ENCODE data around the gene TRAPPC2L.
"Not testable (repeated sequence)": the region's sequence is repeated elsewhere in the genome, so short reads cannot be mapped to it uniquely, and the experiment has no call there.

Gene TRAPPC2L

DNA sequence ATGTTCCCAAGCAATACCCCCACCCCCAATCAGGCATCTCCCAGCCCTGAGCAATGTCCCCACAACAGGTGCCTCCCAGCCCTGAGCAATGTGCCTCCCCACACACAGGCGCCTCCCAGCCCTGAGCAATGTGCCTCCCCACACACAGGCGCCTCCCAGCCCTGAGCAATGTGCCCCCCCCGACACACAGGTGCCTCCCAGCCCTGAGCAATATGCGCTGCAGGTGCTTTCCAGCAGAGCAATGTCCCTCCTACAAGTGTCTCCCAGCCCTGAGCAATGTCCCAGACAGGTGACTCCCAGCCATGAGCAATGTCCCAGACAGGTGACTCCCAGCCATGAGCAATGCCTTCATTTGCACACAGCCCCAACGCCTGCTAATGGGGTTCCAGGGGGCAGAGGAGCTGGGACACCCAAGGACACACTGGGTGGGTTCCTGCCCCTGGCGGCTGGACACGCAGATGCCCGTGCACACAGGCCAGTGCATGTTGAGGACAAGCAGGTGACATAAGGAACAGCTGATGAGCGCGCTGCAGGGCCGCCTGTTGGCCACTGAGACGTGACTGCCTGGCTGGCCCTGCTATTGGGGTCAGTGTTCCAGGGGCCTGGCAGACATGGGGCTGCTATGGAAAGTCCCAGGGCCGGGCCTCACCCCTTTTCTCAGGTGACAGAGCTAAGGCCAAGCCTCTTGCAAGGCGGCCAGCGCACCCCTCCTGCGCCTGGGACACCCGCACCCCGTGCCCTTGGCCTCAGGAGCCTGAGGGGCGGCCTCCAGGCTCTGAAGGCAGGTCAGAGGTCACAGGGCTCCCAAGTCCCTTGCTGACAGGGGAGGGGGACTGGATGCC lies 36.4 kb downstream of the TRAPPC2L start:
- no peak for DNase-seq (ENCODE audit: low read depth)

DNA sequence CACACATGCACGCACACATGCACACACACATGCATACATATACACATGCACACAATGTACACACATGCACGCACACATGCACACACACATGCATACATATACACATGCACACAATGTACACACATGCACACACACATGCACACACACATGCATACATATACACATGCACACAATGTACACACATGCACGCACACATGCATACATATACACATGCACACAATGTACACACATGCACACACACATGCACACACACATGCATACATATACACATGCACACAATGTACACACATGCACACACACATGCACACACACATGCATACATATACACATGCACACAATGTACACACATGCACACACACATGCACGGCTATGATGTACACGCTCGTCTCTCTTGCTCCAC lies 37.3 kb downstream of the TRAPPC2L start:
- DNase-seq (ENCODE audit: low read depth), result not testable (repeated sequence)

DNA sequence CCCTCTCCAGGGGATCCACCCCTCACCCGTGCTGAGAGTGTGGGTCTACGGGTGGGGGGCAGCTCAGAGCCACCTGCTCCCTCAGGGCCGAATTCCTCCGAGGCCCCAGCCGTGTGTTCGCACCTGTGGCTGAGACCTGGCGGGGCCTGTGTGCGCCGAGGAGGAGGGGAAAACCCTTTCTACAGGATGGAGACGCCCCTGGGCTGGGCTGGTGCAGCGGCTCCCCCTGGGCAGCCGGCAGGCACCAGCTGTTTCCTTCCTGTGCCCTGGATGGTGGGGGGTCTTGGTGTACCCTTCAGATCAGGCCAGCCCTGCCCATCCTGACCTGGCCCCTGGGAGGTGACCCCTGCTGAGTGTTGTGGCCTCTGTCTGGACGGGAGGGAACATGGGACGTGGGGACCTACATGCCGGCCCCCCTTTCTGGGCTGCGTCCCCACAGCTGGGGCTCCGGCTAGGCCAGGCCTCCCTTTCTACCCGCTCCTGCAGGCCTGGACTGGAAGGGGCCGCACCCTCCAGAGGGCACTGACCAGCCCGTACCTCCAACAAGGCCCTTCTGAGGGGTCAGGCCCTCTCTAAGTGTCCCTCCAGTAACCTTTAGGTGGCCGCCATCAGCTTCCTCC lies 37.9 kb downstream of the TRAPPC2L start:
- no peak for DNase-seq (ENCODE audit: low read depth)

DNA sequence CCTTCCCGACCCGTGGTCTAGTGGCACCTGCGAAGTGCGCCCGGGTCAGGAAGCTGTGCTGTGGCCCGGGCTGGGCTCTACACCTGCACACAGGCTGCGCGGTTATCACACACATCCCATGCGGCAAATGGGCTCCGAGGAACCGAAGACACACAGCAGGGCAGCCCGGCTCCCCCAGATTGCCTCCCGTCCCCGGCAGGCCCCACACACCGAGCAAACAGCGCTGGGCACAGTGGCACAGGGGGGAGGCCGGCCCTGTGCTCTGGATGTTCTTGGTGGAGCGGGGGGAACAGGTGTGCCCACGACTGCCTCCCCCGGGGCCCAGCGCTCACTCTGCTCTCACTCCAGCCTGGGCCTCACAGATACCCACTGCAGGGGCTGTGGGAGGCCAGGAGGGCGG lies 38.4 kb downstream of the TRAPPC2L start:
- DNase-seq (ENCODE audit: low read depth), result no peak

DNA sequence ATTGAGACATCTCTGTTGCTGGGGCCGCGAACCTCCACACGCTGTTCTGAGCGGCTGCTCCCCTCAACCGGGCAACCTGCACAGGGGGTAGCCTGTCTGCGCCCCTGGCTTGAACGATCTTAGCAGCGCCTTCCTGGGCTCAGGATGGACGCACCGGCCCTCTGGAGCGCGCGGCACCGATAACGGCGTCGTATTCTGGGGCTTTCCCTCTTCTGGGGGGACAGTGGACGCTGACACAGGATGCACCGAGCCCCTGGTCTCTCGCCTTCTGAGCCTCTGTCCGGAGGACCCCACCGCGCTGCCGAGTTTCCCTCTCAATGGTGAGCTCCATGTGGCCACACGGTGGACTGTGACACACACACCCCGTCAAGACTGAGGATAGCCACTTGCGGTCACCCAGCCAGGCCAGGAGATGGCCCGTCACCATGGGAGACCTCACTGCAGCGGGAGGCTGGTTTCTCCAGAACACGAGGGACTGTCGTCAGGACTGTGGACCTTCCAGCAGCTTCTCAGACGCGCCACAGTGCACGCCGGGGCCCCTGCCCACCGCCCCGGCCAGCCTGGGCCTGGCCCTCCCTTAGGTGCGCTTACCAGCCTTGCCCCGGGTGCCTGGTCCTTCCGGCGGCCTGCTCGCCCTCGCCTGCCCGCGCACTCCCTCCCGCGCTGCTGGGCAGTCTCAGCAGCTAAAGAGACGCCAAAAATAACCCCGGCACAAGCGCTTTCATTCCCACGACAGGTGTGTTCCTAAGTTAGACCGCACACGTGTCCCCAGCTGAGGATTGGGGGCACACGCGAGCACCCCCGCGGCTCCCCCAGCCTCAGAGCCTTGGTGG lies 39.5 kb downstream of the TRAPPC2L start:
- no peak for DNase-seq (ENCODE audit: low read depth)

DNA sequence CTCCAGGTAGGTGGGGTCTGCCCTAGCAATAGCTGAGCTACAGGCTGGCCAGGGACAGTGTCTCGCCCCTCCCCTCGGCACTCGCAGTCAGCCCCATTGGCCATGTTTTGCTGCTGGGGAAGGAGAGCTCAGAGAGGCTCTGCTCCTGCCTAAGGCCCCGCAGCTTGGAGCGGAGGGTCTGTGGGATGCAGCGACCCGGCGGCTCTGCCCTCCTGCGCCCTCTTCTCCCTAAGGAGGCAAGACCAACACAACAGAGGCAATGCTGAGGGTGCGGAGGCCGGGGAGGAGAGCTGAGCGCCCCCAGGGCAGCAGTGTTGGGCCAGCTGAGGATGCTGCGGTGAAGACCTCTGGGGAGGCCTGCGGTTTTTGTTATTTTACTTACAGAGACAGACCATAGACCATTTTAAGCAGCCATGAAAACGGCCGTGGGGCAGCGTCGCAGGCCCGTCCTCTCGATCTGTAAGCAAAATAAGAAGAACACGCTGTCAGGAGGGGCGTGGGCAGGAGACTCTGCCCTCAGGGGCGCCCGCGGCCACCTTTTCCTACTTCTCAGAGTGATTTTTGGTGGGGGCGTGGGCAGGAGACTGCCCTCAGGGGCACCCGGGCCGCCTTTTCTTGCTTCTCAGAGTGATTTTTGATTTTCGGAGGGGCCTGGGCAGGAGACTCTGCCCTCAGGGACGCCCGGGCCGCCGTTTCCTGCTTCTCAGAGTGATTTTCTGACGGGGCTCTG lies 40.9 kb downstream of the TRAPPC2L start:
- no peak for DNase-seq (ENCODE audit: low read depth)

DNA sequence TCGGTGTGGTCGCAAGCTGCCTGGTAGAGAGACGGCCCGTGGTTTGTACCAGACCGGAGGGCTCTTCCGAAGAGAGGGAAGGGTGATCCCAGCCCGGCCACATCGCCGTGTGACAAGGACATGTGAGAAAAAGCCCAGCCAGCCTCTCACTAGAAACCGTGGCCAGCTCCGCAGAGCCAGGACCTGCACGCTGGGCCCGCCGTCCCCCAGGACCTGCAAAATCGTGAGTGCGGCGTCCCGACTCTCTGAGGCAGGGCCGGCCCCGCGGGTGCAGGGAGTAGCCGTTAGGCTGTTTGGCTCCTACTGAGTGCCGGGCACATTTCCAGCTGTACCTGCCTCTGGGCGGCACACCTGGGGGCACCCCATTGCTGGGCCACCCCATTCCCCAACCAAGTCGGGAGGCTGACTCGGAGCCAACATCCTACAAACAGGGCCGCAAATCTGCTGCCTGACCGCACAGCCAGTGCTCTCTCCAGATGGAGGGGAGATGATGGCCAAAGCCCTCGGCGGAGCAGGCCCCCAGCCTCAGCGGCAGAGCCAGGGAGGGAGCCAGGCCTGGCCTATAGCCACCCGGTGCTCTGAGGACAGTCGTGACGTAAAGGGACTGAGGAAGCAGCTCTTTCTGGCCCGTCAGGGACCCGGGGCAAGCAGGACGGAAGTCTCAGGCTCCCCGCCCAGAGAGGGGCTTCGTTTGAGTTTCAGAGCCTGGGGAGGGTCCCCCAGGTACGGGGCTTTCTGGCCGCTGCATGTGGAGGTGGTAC lies 43.2 kb downstream of the TRAPPC2L start:
- DNase-seq (ENCODE audit: low read depth), result no peak

DNA sequence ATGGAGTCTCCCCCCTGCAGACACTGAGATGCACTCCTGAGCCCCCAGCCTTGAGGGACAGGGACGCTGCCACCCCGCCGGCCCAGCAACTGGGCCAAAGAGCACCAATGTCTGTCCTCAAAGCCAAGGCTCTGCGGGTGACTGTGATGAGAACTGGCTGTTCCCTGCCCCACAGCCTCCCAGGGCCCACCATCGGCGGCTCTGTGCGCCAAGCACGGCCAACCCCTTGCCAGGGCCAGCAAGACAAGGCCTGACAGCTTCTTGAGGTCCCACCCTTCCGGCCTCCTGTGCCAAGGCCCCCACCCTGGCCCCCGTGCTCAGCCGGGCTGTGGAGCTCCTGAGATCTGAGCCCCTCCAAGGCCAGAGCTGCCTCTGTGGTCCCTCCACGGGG lies 43.7 kb downstream of the TRAPPC2L start:
- no peak for DNase-seq (ENCODE audit: low read depth)

DNA sequence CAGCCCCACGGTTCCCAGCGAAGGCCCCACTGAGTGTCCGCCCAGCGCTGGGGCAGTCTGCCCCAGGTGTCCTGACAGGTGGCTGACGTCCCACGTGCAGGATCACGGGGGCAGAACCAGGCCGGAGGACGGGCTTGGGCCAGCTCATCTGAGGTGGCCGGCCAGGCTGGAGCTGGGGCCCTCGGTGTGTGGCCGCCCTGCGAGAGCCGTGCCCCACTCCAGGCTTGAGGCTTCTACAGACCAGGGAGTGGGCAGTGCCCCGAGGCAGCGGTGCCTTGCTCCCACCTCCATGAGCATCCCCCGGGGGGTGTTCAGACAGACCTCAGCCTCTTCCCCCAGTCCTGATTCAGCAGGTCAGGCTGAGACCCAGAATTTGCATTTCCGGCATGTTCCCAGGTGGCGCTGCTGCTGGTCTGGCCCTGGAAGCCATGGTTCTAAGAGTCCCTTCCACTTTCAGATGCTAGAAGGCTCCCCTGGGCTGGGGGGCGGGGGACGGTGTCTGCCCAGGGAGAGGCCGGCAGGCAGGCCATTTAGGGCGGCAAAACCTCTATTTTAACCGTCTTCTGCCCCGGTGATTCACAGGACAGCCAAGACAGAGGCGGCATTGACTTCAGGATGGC lies 44.9 kb downstream of the TRAPPC2L start:
- DNase-seq (ENCODE audit: low read depth), result no peak

DNA sequence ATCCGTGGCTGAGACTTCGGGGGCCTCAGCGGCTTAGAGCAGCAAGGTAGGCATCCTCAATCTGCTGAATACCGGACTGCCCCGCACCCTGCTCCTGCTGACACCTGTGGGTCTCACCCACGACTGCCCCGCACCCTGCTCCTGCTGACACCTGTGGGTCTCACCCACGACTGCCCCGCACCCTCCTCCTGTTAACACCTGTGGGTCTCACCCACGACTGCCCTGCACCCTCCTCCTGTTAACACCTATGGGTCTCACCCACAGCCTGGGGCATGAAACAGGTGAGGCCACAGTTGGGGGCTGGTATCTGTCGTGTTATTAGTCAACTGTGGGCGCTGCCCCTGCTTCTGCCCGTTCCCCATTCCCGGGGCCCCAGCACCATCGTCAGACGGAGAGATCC lies 45.8 kb downstream of the TRAPPC2L start:
- no peak for DNase-seq (ENCODE audit: low read depth)

DNA sequence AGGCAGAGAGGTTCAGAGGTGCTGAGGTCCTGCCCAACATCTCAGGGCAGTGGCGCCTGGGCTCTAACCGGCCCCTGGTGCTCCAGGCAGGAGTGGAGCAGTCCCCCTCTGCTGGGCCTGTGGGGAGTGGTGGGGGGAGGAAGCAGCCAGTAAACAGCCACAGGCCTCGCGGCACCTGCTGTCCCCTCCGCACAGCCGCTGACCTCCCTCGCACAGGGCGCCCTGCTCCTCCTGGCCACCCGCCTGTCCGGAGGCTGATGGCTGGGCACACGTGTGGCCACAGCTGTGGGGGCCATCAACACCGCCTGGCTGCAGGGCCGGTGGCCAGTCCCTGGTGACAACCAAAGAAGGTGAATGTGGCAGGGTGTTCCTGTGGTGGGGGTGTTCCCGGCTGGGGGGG lies 46.3 kb downstream of the TRAPPC2L start:
- DNase-seq (ENCODE audit: low read depth), result no peak

DNA sequence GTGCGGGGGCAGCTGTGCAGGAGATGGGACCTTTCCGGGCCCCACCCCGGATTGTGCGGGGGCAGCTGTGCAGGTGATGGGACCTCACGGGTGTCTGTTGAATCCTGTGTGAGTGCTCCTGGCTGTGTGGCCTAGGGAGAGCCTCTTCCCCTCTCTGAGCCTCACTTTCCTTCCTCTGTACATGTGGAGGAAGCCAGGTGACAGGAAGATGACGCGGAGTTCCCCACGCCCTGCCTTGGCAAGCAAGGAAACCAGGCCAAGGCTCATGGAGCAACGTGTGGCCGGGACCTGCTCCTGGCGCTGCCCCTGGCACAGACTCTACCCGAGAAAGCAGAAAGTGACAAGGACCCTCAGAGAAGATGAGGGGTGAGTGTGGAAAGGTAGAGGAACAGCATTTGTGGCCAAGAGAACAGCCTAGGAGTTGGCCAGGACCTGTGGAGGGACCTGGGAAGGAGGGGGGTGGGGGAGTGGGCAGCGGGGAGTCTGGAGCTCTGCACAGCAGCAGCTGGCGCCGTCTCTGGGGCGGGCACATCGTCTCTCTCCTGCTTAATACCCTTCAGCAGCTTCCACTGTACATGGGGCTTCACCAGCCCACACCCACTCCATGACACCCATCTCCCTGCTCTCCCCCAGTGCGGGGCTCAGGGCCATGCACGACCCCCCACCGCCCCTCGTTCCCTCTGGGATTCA lies 47.9 kb downstream of the TRAPPC2L start:
- no peak for DNase-seq (ENCODE audit: low read depth)

DNA sequence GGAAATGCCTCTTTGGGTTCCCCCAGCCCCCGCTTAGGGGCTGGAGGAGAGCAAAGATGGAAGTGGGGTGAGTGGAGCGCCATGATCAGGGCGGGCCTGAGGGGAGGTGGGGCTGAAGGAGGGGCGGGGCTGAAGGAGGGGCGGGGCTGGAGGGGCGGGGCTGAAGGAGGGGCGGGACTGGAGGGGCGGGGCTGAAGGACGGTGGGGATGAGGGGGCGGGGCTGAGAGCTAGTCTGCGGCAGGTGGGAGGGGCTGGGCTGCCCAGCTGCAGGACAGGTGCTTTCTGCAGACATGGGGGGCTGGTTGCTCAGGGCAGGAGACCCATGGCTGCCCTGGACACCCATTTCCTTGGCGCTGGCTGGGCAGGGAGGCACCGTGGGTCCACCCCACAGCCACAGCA lies 48.6 kb downstream of the TRAPPC2L start:
- no peak for DNase-seq (ENCODE audit: low read depth)

DNA sequence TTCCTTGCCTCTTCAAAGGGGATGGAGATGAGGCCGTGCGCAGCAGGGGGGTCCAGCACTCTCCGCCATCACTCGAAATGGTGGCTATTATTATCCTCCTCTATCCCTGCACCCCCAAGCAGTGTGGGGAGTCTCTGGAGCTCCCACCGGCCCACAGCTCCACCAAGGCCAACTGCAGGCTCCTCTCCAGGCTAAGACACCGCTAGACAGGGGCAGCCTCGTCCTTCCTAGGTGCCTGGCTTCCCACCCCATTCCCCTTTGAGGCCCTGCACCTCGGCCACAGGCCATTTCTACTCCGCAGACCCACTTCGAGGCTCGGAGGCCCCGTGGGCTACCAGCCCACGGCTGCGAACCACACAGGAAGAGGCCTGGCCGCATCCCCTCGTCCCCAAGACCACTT lies 49.1 kb downstream of the TRAPPC2L start:
- DNase-seq (ENCODE audit: low read depth), result no peak

DNA sequence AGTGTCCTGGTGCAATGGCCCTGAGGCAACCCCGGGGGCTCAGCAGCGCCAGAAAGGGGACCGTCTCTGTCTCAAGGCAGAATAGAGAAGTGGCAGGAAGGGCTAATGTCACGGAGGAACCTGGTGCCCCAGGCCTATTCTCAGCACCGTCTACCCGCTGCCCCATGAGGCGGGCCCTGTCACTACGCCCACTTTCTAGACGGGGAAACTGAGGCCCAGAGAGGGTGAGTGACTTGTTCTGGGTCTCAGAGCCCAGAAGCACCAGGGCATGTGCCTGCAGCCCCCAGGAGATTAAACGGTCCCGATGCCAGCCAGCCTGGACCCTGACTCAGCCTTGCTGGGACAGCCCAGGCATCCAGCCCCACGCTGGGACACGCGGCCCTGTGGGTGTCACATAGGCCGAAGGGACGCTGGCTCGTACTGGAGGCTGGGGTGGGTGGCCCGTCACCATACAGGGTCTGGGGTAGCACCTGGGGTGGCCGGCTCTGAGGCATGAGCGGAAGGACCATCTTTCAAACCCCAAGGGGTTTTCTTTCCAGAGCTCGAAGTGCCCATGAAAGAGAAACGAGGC lies 49.7 kb downstream of the TRAPPC2L start:
- no peak for DNase-seq (ENCODE audit: low read depth)

DNA sequence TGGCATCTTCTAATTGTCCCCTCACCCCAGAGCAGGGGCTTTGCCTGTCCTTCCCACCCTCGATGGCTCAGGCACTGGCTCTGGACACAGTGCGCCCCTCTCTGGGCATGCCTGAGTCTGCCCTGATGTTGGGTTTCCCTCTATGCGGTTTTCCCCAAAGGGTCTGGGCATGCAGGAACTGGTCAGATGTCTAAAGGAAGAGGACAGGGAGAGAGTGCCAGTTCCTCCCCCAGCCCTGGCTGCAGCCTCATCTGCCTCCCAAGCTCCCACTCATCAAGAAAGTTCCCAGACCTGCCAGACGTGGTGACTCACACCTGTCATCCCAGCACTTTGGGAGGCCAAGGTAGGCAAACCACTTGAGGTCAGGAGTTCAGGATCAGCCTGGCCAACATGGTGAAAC lies 50.8 kb downstream of the TRAPPC2L start:
- no peak for DNase-seq (ENCODE audit: low read depth)

DNA sequence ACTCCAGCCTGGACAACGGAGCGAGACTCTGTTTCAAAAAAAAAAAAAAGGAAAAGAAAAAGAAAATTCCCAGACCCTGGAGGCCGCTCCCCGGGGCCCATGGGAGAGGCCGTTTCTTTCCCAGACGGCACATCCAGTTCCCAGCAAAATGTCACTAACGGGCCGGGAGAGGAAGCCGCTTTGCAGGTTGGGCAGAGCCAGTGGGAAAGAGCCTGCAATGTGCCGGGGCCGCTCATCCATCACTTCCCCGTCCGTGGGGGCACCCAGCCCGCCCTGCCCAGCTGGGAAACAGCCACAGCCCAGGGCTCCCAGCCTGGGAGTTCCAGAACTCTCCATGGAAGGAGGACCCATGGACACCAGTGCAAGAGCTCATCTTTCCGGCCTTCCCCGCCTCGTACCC lies 51.4 kb downstream of the TRAPPC2L start:
- no peak for DNase-seq (ENCODE audit: low read depth)

DNA sequence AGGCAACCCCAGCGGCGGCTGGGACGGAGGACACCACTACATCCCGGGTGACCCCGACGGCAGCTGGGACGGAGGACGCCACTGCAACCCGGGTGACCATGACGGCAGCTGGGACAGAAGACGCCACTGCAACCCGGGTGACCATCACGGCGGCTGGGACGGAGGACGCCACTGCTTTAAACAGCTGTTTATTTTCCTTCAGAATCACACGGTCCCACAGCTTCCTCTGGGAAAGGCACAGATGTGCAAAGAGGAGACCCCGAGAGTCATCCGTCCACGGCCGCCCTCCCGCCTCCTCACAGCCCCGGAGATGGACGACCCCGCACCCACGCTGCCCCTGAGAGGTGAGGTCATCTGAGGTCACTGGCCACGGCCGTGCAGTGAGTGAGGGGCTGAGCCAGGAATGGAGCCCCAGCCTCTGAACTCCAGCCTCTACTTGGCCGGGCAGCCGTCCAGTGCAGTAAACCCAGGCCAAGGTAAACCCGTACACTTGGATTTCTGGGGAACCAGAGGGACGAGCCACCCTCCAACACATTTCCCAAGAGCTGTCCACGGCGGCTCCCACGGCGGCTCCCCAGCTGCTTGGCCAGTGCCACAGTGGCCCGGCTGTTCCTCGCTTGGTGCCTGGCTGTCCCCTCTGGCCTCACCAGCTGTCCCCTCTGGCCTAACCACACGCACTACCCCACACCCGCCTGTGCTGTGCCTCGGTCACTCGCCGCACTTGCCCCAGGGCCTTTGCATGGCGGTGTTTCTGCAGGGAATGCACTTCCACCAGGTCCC lies 52.7 kb downstream of the TRAPPC2L start:
- DNase-seq (ENCODE audit: low read depth), result no peak

All from fibroblast of gingiva (primary cell).